Cerebellar cortex (tissue), 1 donor: ENCODE measurements around the gene GSG1L2.
"Not testable (repeated sequence)": the region's sequence is repeated elsewhere in the genome, so short reads cannot be mapped to it uniquely, and the experiment has no call there.

Source experiments
- DNase-seq: peaks from one replicate; pipeline ENCODE4 v3.0.0-alpha.2; 2015; ENCODE audit warnings: low spot score

GSG1L2 gene

GRCh38 chr17:9790316-9790715 lies 31.6 kb downstream of the GSG1L2 start:
- DNase-seq: no peak

GRCh38 chr17:9788601-9789000 lies 33.3 kb downstream of the GSG1L2 start:
- no peak for DNase-seq

DNA sequence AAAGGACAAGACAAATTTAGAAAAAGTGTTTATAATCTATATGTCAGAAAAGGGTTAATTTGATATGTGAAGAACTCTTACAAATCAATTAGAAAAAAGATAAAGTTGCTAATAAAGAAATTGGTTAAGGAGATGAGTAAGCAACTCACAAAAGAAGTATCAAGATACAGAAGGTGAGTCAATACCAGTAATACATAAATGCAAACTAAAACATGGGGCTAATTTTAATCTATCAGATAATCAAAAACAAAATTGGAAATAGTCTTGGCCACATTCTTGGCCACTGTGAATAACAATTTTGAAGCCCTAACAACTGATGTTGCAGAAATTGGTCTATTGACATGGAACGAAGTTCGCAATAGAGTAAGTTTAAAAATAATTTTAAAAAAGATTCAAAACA lies 37.3 kb downstream of the GSG1L2 start:
- no peak for DNase-seq

DNA sequence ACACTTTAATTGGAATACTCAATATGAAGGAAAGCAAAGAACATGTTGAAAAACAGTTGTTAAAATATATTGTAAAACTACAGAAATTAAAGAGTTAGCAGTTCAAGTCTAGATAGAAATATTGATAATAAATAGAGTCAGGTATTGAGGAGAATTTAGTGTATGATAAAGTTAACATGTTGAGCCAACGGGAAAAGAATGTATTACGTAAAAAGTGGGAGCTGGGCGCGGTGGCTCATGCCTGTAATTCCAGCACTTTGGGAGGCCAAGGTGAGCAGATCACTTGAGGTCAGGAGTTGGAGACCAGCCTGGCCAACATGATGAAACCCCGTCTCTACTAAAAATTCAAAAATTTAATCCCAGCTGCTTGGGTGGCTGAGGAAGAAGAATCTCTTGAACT lies 38.4 kb downstream of the GSG1L2 start:
- DNase-seq: not testable (repeated sequence)

DNA sequence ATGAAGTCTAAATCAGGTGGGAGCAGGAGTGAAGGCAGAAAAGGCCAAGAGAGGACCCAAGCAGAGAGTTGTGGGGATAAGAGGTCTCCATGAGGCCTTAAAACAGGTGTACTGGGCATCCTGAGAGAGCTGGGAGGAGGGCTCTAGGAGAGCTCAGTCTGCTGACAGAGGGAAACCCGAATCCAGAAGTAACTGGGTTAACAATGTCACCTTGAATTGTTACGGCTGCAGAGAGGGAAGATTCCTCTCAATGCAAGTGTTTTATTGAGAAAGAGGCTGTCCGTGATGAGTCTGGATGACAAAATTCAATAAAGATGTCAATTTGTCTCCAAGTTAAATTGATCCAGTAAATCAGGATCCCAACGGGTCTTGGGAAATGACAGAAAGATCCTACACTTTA lies 38.8 kb downstream of the GSG1L2 start:
- no peak for DNase-seq

DNA sequence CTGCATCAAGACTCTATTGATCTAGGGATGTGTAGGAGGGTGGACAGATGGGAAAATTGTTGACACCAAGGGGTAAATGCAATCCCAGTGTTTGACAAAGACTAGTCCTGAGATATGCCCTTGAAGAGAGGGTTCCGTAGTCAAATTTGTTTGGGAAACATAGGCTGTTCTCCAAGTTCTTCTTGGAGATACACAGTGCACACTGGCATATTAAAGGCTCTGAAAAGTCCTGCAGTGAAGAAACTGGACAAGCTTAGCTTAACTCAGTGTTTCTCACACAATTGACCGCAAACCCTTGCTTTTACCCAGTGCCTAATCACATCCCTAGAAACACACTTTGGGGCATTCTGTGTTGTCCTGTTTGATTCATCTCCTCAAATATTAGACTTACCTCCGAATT lies 41.3 kb downstream of the GSG1L2 start:
- no peak for DNase-seq

- no peak for DNase-seq
These were observed 45.0 kb downstream of the GSG1L2 start for GRCh38 chr17:9776911-9777310.

GRCh38 chr17:9772658-9773057 lies 49.2 kb downstream of the GSG1L2 start:
- DNase-seq: no peak

GRCh38 chr17:9771465-9771864 lies 50.4 kb downstream of the GSG1L2 start:
- DNase-seq: no peak

GRCh38 chr17:9769036-9769695 lies 52.7 kb downstream of the GSG1L2 start:
- no peak for DNase-seq

DNA sequence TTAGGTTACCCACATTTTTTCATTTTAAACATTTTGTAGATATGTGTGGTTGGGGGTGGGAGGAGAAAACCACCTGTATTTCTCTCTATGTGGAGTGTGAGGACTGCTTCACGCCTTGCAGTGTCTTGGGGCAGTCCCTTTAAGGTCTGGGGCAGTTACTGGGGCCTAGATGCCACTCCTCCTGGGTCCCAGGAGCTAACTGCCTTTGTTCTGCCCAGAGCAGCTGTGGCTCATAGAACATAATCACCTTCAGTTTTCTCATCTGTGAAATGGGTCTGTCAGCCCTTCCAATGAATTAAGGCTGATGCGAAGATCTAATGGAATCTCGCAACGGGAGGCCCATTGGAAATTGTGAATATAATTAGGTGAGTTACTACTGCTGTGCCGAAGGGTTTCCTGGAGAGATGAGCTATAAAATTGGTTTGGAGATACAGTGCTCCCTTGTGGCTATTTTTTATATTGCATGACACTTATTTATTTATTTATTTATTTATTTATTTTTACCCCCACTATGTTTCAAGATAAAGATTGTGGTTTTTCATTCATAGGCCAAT lies 53.4 kb downstream of the GSG1L2 start:
- DNase-seq: peak; percentile 28

- DNase-seq: no peak
These were observed 54.4 kb downstream of the GSG1L2 start for GRCh38 chr17:9767432-9767991.

DNA sequence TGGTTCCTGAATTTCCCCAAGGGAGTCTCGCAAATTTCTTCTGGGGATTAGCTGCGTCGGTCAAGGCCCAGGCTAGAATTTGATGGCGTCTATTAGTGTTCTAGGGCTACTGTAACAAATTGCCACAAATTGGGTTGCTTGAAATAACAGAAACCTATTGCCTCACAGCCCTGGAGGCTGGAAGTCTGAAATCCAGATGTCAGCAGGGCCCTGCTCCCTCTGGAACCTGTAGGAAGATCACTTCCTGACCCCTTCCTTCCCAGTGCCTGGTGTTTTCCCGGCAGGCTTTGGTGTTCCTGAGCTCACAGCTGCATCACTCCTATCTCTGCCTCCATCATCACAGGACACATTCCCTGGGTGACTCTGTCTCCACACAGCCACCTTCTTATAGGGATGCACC lies 54.9 kb downstream of the GSG1L2 start:
- no peak for DNase-seq

GRCh38 chr17:9765322-9765721 lies 56.6 kb downstream of the GSG1L2 start:
- DNase-seq: no peak

GRCh38 chr17:9763643-9764042 lies 58.2 kb downstream of the GSG1L2 start:
- peak; percentile 27 for DNase-seq

GRCh38 chr17:9760266-9760665 lies 61.6 kb downstream of the GSG1L2 start:
- DNase-seq: no peak

DNA sequence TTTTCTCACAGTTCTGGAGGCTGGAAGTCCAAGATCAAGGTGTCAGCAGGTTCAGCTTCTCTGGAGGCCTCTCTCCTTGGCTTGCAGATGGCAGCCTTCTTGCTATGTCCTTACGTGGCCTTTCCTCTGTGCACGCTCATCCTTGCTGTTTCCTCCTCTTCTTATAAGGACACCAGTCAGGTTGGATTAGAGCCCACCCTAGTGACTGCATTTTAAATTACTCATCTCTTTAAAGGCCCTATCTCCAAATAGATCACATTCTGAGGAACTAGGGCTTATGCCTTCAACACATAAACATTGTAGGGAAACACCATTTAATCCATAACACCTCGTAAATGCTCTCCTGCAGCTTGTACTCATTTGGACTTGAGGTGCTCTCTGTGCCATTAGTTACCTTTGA lies 66.8 kb downstream of the GSG1L2 start:
- DNase-seq: no peak
